Tibial nerve (tissue), 4 donors: ENCODE measurements around the gene WBP4. TPM values are rescaled to one million over a fixed set of nuclear protein-coding genes. Genes with fewer than 3 reads are reported as not detected.
A peak's percentile ranks its signal among the peaks of the same experiment; 100 is the strongest.

ENCODE experiments used
- DNase-seq, 2 donors: peaks; one replicate each; pipeline ENCODE4 v3.0.0-alpha.2; 2019; ENCODE audit warnings: low spot score in 2 of 2
- H3K27ac ChIP-seq, 4 donors: fragments of 200-600 bp; sonication (generic) in 3 of 4; one replicate each; pipeline ENCODE4 v1.5.1; 2017 to 2019; ENCODE audit warnings: mild to moderate bottlenecking in 1 of 4
- H3K27me3 ChIP-seq, 2 donors: fragments of 200-600 bp; sonication (generic) in 1 of 2; one replicate each; pipeline versions ENCODE4 v1.5.1 to v1.6.0; 2017 to 2019
- H3K36me3 ChIP-seq, 3 donors: fragments of 200-600 bp; sonication (generic); one replicate each; pipeline ENCODE4 v1.5.1; 2018 to 2019
- H3K4me1 ChIP-seq, 4 donors: fragments of 200-600 bp; sonication (generic) in 3 of 4; one replicate each; pipeline ENCODE4 v1.5.1; 2017 to 2019
- H3K4me3 ChIP-seq, 4 donors: fragments of 200-600 bp; sonication (generic) in 3 of 4; one replicate each; pipeline ENCODE4 v1.5.1; 2017 to 2019; ENCODE audit warnings: mild to moderate bottlenecking in 1 of 4, moderate library complexity in 1 of 4
- H3K9me3 ChIP-seq, 4 donors: fragments of 200-600 bp; sonication (generic) in 3 of 4; one replicate each; pipeline ENCODE4 v1.5.1; 2017 to 2019
- EP300 ChIP-seq, 2 donors: sonication (generic); formaldehyde crosslinking; IDR thresholded peaks; one replicate each; pipeline ENCODE4 v1.6.1; 2017; ENCODE audit warnings: antibody characterized with exemption in 2 of 2, mild to moderate bottlenecking in 1 of 2
- POLR2A ChIP-seq, 2 donors: fragments of 450-650 bp; IDR thresholded peaks; one replicate each; pipeline ENCODE4 v1.6.1; 2017; ENCODE audit warnings: antibody characterized with exemption in 2 of 2, mild to moderate bottlenecking in 2 of 2, moderate library complexity in 2 of 2
- WGBS, 2 donors: methylation state at CpG; one replicate each; pipeline ENCODE4 v1.1.5; 2018; 5-methylcytosine and 5-hydroxymethylcytosine counted together
- total RNA-seq, 4 donors: library from RNA; depleted of rRNA; stranded (reverse); fragments of >200 nt; gene quantifications; one replicate each; pipeline ENCODE4 v1.1.0, GENCODE V29; 2016
- TF ChIP-seq, protein P1 (sequence below), 5 experiments: fragments of 200-600 bp in 3 of 5; fragments of 450-650 bp in 2 of 5; sonication (generic) in 3 of 5; IDR thresholded peaks; one replicate each; pipeline ENCODE4 v1.5.1; 2016 to 2019; ENCODE audit warnings: antibody characterized with exemption in 5 of 5, mild to moderate bottlenecking in 3 of 5, moderate library complexity in 2 of 5

WBP4 gene
- total RNA-seq, 4 donors from 2014 or later: 10.2 to 27.1 (median 15.5) TPM

DNA sequence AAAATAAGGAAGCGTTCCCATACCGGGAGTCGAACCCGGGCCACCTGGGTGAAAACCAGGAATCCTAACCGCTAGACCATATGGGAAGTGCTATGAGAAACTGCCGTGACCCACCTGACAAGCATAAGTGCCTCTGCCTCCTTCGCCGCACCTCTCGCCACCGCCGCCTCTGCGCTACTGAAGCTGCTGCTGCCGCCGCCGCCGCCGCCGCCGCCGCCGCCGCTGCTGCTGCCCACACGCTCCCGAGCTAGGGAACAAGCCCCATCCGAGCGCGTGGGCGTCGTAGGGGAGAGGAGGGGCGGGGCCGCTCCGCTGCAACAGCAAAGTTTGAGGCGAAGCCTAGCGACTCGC lies 610 bp upstream of the WBP4 start:
- no peak for TF ChIP-seq EP300 (IDR thresholded peaks at IDR 0.05)
- TF ChIP-seq, protein P1, sequence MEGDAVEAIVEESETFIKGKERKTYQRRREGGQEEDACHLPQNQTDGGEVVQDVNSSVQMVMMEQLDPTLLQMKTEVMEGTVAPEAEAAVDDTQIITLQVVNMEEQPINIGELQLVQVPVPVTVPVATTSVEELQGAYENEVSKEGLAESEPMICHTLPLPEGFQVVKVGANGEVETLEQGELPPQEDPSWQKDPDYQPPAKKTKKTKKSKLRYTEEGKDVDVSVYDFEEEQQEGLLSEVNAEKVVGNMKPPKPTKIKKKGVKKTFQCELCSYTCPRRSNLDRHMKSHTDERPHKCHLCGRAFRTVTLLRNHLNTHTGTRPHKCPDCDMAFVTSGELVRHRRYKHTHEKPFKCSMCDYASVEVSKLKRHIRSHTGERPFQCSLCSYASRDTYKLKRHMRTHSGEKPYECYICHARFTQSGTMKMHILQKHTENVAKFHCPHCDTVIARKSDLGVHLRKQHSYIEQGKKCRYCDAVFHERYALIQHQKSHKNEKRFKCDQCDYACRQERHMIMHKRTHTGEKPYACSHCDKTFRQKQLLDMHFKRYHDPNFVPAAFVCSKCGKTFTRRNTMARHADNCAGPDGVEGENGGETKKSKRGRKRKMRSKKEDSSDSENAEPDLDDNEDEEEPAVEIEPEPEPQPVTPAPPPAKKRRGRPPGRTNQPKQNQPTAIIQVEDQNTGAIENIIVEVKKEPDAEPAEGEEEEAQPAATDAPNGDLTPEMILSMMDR (IDR thresholded peaks at IDR 0.05): no peak
- TF ChIP-seq POLR2A (IDR thresholded peaks at IDR 0.05): no peak
- H3K4me3 ChIP-seq: peak overlapping the region; percentile 83 to 93 (median 90)
- H3K27me3 ChIP-seq: no peaks in the 10 kb centered on the region
- no peaks in the 10 kb centered on the region for H3K9me3 ChIP-seq
- WGBS, 2 donors: 1% methylated on average over 23 to 35 of the region's 35 CpGs
- H3K36me3 ChIP-seq: peaks cover 0 to 3% (median 0%) of the 10 kb centered on the region in 3 donors
- peaks cover 0 to 70% (median 45%) of the 10 kb centered on the region in 4 donors for H3K4me1 ChIP-seq
- H3K27ac ChIP-seq: peak overlapping the region; percentile 92 to 99 (median 98)
- peak; percentile 66 to 83 for DNase-seq

DNA sequence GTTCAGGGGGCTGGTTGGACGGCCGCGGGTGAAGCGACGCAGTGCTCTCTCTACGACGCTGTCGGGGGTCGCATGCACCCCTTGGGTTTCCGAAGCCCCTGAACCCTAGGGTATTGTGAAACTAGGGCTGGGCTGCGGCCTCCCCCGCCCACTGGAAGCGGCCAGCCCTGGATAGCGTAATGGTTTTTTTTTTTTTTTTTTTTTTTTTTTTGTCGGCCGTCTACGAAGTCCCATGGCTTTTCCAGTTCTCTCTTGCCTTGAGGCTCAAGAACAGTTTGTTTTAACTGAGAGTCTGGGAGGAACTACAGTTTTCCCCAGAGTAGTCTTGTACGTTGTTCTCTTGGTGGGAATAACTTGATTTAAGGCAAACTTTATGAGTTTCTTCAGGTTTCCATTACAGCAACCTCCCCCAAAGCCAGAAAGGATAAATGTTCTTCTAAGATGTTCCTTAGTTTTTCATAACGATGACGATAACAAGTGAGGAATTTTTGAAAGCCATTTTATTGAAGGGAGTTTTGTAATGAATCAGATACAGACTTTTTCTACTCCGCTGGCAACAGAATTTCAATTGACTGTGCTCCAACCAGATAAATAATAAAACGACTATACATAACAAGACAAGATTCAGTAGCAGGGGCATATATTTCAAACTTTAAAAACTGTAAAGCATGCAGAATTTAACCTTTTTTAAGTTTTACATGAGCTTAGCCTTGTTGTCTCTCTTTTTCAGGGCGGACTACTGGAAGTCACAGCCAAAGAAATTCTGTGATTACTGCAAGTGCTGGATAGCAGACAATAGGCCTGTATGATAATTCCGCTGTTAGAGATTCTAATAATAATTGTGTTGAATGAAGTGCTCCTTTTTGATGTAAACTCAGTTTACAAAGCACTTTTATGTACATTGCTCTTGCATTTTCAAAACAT lies 867 bp downstream of the WBP4 start:
- DNase-seq: peak in 1 of 2 donors; percentile 19
- Histone ChIP-seq H3K27me3 (no peaks in the 10 kb centered on the region), H3K4me1 (peaks cover 0 to 60% (median 42%) of the 10 kb centered on the region in 4 donors), H3K4me3 (peak overlapping the region; percentile 83 to 93 (median 90)), H3K36me3 (peaks cover 0 to 15% (median 4%) of the 10 kb centered on the region in 3 donors), H3K27ac (peak overlapping the region; percentile 92 to 99 (median 98)), H3K9me3 (no peaks in the 10 kb centered on the region)
- 2 to 3% methylated on average over 24 of the region's 24 CpGs for WGBS, 2 donors
- no peak for TF ChIP-seq EP300 (IDR thresholded peaks at IDR 0.05)
- TF ChIP-seq, protein P1 (IDR thresholded peaks at IDR 0.05): no peak
- TF ChIP-seq POLR2A (IDR thresholded peaks at IDR 0.05): no peak

DNA sequence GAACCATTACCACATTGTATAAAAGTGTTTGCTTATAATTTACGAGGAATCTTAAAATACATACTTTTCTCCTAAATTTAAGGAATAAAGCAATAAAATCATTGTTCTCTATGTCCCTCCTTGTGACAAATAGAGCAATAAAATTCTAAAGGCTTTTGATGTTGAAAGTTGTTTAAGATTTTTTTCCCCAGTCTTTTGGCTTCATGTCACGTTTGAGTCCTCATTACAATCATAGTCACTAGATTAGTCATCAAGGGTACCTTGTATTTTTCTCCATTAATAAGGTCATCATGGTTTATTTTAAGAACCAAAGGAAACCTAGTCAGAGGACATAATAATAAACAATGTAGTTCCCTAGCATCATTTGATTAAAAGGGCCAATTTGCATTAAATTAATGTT lies 3.2 kb downstream of the WBP4 start:
- H3K27me3 ChIP-seq: no peaks in the 10 kb centered on the region
- H3K36me3 ChIP-seq: peaks cover 7 to 36% (median 10%) of the 10 kb centered on the region in 3 donors
- peak overlapping the region; percentile 8 to 99 (median 96) for H3K27ac ChIP-seq
- no peak overlapping the region for H3K4me3 ChIP-seq
- no peak for DNase-seq
- 30 to 36% methylated on average over 2 of the region's 2 CpGs for WGBS, 2 donors
- no peaks in the 10 kb centered on the region for H3K9me3 ChIP-seq
- TF ChIP-seq POLR2A (IDR thresholded peaks at IDR 0.05) (no peak), EP300 (IDR thresholded peaks at IDR 0.05) (no peak)
- TF ChIP-seq, protein P1 (IDR thresholded peaks at IDR 0.05): no peak
- peaks cover 0 to 39% (median 27%) of the 10 kb centered on the region in 4 donors for H3K4me1 ChIP-seq

DNA sequence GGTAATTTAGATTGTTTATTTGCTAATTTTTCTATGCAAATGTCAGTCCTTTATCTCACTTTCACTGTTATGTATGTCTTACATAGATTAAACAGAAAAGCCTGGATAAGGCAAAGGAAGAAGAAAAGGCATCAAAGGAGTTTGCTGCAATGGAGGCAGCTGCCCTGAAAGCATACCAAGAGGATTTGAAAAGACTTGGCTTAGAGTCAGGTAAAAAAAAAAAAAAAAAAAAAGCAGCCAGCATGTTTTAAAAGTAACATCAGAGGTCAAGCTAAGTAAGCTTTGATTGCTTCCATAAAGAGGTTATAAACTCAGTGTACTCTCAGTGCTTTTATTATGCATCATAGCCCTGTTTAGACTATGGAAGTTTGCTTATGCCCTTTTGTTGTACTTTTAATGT lies 3.8 kb downstream of the WBP4 start:
- H3K4me1 ChIP-seq: peaks cover 0 to 39% (median 27%) of the 10 kb centered on the region in 4 donors
- peaks cover 7 to 40% (median 13%) of the 10 kb centered on the region in 3 donors for H3K36me3 ChIP-seq
- TF ChIP-seq EP300 (IDR thresholded peaks at IDR 0.05): no peak
- no peak for TF ChIP-seq POLR2A (IDR thresholded peaks at IDR 0.05)
- TF ChIP-seq, protein P1 (IDR thresholded peaks at IDR 0.05): no peak
- H3K27me3 ChIP-seq: no peaks in the 10 kb centered on the region
- DNase-seq: no peak
- H3K4me3 ChIP-seq: no peak overlapping the region
- no peaks in the 10 kb centered on the region for H3K9me3 ChIP-seq
- H3K27ac ChIP-seq: peak overlapping the region in 3 of 4 donors; percentile 18 to 99 (median 99)

DNA sequence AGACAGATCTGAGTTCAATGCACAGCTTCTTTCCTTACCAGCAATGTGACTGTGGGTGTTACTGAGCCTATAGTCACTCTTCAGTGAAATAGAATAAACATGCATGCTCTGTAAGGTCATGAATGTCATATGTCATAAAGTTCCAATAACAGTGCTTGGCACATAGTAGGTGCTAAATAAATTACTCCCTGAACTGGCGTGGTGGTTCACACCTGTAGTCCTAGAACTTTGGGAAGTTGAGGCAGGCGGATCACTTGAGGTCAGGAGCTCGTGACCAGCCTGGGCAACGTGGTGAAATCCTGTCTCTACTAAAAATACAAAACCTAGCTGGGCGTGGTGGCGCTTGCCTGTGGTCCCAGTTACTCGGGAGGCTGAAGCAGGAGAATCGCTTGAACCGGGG lies 13.2 kb downstream of the WBP4 start:
- no peak for DNase-seq
- Histone ChIP-seq H3K36me3 (peaks cover 3 to 97% (median 11%) of the 10 kb centered on the region in 3 donors), H3K4me3 (no peak overlapping the region), H3K9me3 (no peaks in the 10 kb centered on the region), H3K27me3 (no peaks in the 10 kb centered on the region), H3K27ac (no peak overlapping the region), H3K4me1 (no peaks in the 10 kb centered on the region)
- WGBS, 2 donors: 88 to 89% methylated on average over 9 of the region's 9 CpGs
- TF ChIP-seq EP300 (IDR thresholded peaks at IDR 0.05): no peak
- TF ChIP-seq, protein P1 (IDR thresholded peaks at IDR 0.05): no peak
- no peak for TF ChIP-seq POLR2A (IDR thresholded peaks at IDR 0.05)
